HepG2 (cell line): ENCODE results near the gene TUBGCP6. TPM values are rescaled to one million over a fixed set of nuclear protein-coding genes. Genes with fewer than 3 reads are reported as not detected.

Source experiments
- ATAC-seq: fragments of 200-7000 bp; cut with Tn5 transposase; 3 replicates; pipeline ENCODE4 v1.9.1; 2020; ENCODE audit warnings: mild to moderate bottlenecking, moderate library complexity
- BruUV-seq: library from RNA; stranded (reverse); fragments of 400-500 nt; replicated peaks from 2 replicates; lab custom pipeline; 2021; lab: Mats Ljungman, UMichigan
- CTCF ChIA-PET: fragments of 300-600 bp; formaldehyde crosslinking; extraction: SDS; loops from one replicate; lab custom pipeline; 2021; ENCODE audit warnings: low total read pairs, inconsistent platforms, low intra/inter-chr PET ratio; lab: Yijun Ruan, JAX
- POLR2A ChIA-PET: fragments of 350-600 bp; sonication (Branson Sonifier 250); formaldehyde crosslinking; loops from one replicate; lab custom pipeline; 2020; ENCODE audit warnings: antibody characterized with exemption, inconsistent platforms; lab: Yijun Ruan, JAX
- DNase-seq: peaks from one replicate; pipeline ENCODE4 v3.0.0-alpha.2; 2015; ENCODE audit warnings: low spot score
- FAIRE-seq: peaks from 3 replicates; lab custom pipeline; 2011; peaks lifted over from hg19 to GRCh38; lab: Jason Lieb, UNC
- H2AFZ ChIP-seq: one replicate; pipeline ENCODE4 v1.6.1; 2011; ENCODE audit warnings: low read length, inconsistent platforms
- H3K27ac ChIP-seq: fragments of 300-600 bp; 3 replicates; pipeline ENCODE4 v1.8.0; 2011; ENCODE audit warnings: mixed run types, mild to moderate bottlenecking, mixed read lengths, low read length, inconsistent platforms; ENCODE audit not compliant: insufficient read depth; ENCODE audit errors: extremely low read length
- H3K27me3 ChIP-seq, 2 experiments: fragments of 200-600 bp in 1 of 2; 2 replicates in 1 of 2; 3 replicates in 1 of 2; pipeline versions ENCODE4 v1.6.0 to v1.8.0; 2011; ENCODE audit warnings: low read length in 2 of 2, mild to moderate bottlenecking in 2 of 2, moderate library complexity in 2 of 2, inconsistent platforms in 1 of 2; ENCODE audit not compliant: insufficient read depth in 2 of 2, control insufficient read depth in 1 of 2
- H3K36me3 ChIP-seq, 2 experiments: fragments of 200-600 bp in 1 of 2; replicated peaks in 1 of 2; 2 replicates in 1 of 2; 3 replicates in 1 of 2; pipeline versions ENCODE4 v1.5.1 to v1.8.0; 2011; ENCODE audit warnings: low read length in 2 of 2, inconsistent platforms in 1 of 2; ENCODE audit not compliant: insufficient read depth in 2 of 2, control insufficient read depth in 1 of 2
- H3K4me1 ChIP-seq: 2 replicates; pipeline ENCODE4 v1.5.1; 2012; ENCODE audit warnings: low read length, inconsistent platforms; ENCODE audit not compliant: insufficient read depth
- H3K4me2 ChIP-seq: 2 replicates; pipeline ENCODE4 v1.6.0; 2011; ENCODE audit warnings: low read depth, low read length, inconsistent platforms
- H3K4me3 ChIP-seq, 3 experiments: fragments of 200-600 bp in 1 of 3; sonication (generic), shearing (Covaris generic) in 1 of 3; replicated peaks in 1 of 3; 2 replicates each; pipeline ENCODE4 v1.5.1; 2011 to 2016; ENCODE audit warnings: low read length in 3 of 3, inconsistent platforms in 2 of 3, low read depth in 2 of 3, mild to moderate bottlenecking in 2 of 3, control low read depth in 1 of 3, mixed read lengths in 1 of 3; ENCODE audit not compliant: insufficient read depth in 1 of 3
- H3K79me2 ChIP-seq: one replicate; pipeline ENCODE4 v1.6.1; 2011; ENCODE audit warnings: low read length, inconsistent platforms; ENCODE audit not compliant: insufficient read depth
- H3K9ac ChIP-seq: 2 replicates; pipeline ENCODE4 v1.6.0; 2011; ENCODE audit warnings: mild to moderate bottlenecking, low read depth, low read length, inconsistent platforms; ENCODE audit not compliant: insufficient read depth
- H3K9me3 ChIP-seq: 2 replicates; pipeline ENCODE4 v1.5.1; 2012; ENCODE audit warnings: mild to moderate bottlenecking, low read length
- H4K20me1 ChIP-seq: 2 replicates; pipeline ENCODE4 v1.6.0; 2011; ENCODE audit warnings: inconsistent platforms, mild to moderate bottlenecking, low read length, moderate library complexity; ENCODE audit not compliant: insufficient read depth
- WGBS: methylation state at CpG from one replicate; pipeline ENCODE4 v1.1.6; 2017; ENCODE audit warnings: low lambda C conversion rate; 5-methylcytosine and 5-hydroxymethylcytosine counted together
- in situ Hi-C: cut with HindIII; loops from 2 replicates; pipeline ENCODE4 v1.10.0; 2017; ENCODE audit warnings: low pct_unique_long_range_greater_than_20kb; ENCODE audit not compliant: extremely low pct_ligation_motif_present
- intact Hi-C: fragments of 100-400 bp; cut with micrococcal nuclease; formaldehyde crosslinking; loops from one replicate; pipeline ENCODE4 v1.10.0; 2022; ENCODE audit not compliant: unreplicated experiment
- polyA plus RNA-seq, 8 experiments: library from polyadenylated mRNA; depleted of rRNA in 3 of 8; stranded (reverse) in 7 of 8; unstranded in 1 of 8; fragments of >200 nt; fragmentation: Illumina TruSeq in 4 of 8; extraction: Trizol in 4 of 8; gene quantifications; 2 replicates each; pipeline versions ENCODE4 v1.2.1 to v1.2.3, GENCODE V29; 2011 to 2016; ENCODE audit warnings: low read depth in 4 of 8, missing spikeins in 1 of 8, mixed read lengths in 1 of 8; ENCODE audit not compliant: insufficient read depth in 1 of 8
- total RNA-seq, 5 experiments: library from RNA; depleted of rRNA; stranded (reverse); fragments of >200 nt; fragmentation: Illumina TruSeq; extraction: Trizol; gene quantifications; 2 replicates each; pipeline ENCODE4 v1.2.3, GENCODE V29; 2016; ENCODE audit warnings: low read depth in 1 of 5
- TF ChIP-seq, protein P1 (sequence below): sonication (generic); formaldehyde crosslinking; IDR thresholded peaks from 2 replicates; pipeline ENCODE4 v1.4.0; 2020; ENCODE audit warnings: missing genetic modification reagents, borderline replicate concordance
- TF ChIP-seq, protein P2 (sequence below): sonication (generic); formaldehyde crosslinking; IDR thresholded peaks from 2 replicates; pipeline ENCODE4 v1.5.0; 2020; ENCODE audit warnings: mild to moderate bottlenecking, missing genetic modification reagents, moderate library complexity

TUBGCP6 gene
- total and polyA plus RNA-seq, 2 of the 13 experiments (the other 11 are each of a cell fraction or from before 2014, with no cell fraction given), result 14.6 to 15.7 TPM

DNA sequence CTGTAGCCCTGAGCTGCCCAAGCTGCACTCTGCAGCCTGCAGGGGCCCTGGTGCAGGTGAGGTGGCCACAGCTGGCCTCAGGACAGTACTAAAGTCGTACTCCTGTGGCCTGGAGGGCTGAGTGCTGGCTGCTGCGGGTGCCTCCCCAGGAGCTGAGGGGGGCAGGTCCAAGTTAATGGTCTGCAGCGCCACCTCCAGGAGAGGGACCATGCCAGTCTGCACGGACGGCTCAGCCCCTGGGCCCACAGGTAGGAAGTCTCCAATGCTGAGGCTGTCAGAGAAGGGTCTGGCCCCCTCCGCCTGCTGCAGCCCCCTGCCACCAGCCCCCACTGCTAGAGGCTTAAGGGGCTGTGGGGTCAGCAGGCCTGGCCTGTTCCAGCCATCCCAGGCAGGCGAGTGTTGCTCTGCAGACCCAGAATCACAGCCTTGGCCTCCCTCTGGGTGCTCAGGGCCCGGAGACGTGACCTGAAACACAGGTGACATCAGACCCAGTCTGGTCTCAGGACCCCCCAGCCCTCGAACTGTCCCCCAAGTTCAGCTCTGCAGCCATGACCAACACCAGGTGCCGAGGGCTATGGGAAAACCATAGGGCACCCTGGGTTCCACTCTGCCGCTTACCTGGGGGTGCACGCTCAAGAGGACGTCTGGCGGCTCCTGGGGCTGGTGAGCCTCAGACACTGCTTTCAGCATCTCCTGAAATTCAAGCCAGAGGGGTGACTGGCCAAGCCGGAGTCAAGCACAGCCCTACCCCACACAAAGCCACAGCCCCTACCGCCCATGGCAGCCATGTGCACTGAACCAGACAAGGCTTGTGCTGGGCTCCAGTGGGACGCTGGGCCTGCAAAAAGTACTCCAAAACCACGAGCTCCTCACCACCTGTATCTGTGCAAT, 23.2 kb downstream of the TUBGCP6 start:
- intact Hi-C loops (no loop called here), in situ Hi-C loops (no loop called here)
- POLR2A ChIA-PET, result no interaction called here
- Histone ChIP-seq H3K9me3 (no peaks in the 10 kb centered on the region), H3K9ac (no peak overlapping the region), H3K79me2 (no peaks in the 10 kb centered on the region), H3K27me3 (no peaks in the 10 kb centered on the region), H3K27ac (no peak overlapping the region), H3K4me1 (peaks cover 11% of the 10 kb centered on the region), H3K4me2 (no peak overlapping the region), H2AFZ (no peak overlapping the region), H3K4me3 (no peak overlapping the region), H3K36me3 (peaks cover 22 to 56% of the 10 kb centered on the region in 2 experiments; a peak in 4 of 5 replicates), H4K20me1 (no peaks in the 10 kb centered on the region)
- TF ChIP-seq, protein P1, sequence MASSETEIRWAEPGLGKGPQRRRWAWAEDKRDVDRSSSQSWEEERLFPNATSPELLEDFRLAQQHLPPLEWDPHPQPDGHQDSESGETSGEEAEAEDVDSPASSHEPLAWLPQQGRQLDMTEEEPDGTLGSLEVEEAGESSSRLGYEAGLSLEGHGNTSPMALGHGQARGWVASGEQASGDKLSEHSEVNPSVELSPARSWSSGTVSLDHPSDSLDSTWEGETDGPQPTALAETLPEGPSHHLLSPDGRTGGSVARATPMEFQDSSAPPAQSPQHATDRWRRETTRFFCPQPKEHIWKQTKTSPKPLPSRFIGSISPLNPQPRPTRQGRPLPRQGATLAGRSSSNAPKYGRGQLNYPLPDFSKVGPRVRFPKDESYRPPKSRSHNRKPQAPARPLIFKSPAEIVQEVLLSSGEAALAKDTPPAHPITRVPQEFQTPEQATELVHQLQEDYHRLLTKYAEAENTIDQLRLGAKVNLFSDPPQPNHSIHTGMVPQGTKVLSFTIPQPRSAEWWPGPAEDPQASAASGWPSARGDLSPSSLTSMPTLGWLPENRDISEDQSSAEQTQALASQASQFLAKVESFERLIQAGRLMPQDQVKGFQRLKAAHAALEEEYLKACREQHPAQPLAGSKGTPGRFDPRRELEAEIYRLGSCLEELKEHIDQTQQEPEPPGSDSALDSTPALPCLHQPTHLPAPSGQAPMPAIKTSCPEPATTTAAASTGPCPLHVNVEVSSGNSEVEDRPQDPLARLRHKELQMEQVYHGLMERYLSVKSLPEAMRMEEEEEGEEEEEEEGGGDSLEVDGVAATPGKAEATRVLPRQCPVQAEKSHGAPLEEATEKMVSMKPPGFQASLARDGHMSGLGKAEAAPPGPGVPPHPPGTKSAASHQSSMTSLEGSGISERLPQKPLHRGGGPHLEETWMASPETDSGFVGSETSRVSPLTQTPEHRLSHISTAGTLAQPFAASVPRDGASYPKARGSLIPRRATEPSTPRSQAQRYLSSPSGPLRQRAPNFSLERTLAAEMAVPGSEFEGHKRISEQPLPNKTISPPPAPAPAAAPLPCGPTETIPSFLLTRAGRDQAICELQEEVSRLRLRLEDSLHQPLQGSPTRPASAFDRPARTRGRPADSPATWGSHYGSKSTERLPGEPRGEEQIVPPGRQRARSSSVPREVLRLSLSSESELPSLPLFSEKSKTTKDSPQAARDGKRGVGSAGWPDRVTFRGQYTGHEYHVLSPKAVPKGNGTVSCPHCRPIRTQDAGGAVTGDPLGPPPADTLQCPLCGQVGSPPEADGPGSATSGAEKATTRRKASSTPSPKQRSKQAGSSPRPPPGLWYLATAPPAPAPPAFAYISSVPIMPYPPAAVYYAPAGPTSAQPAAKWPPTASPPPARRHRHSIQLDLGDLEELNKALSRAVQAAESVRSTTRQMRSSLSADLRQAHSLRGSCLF (CRISPR knock-in tag), result no peak
- TF ChIP-seq, protein P2, sequence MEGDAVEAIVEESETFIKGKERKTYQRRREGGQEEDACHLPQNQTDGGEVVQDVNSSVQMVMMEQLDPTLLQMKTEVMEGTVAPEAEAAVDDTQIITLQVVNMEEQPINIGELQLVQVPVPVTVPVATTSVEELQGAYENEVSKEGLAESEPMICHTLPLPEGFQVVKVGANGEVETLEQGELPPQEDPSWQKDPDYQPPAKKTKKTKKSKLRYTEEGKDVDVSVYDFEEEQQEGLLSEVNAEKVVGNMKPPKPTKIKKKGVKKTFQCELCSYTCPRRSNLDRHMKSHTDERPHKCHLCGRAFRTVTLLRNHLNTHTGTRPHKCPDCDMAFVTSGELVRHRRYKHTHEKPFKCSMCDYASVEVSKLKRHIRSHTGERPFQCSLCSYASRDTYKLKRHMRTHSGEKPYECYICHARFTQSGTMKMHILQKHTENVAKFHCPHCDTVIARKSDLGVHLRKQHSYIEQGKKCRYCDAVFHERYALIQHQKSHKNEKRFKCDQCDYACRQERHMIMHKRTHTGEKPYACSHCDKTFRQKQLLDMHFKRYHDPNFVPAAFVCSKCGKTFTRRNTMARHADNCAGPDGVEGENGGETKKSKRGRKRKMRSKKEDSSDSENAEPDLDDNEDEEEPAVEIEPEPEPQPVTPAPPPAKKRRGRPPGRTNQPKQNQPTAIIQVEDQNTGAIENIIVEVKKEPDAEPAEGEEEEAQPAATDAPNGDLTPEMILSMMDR (CRISPR knock-in tag), result peak; percentile 47
- no peak for FAIRE-seq
- WGBS, result 95% methylated on average over 10 of the region's 19 CpGs
- DNase-seq, result no peak
- no TSS peak for BruUV-seq
- CTCF ChIA-PET, result no interaction called here
- ATAC-seq, result no peak
